ENCODE measurements around the gene ABAT. TPM values are rescaled to one million over a fixed set of nuclear protein-coding genes. Genes with fewer than 3 reads are reported as not detected.

The ABAT gene
- total and polyA plus RNA-seq, 2 of the 8 experiments (the other 6 are each of a cell fraction or from before 2014, with no cell fraction given), result 6.4 to 8.4 TPM

- TF ChIP-seq CHD7 (IDR thresholded peaks at IDR 0.05; ENCODE audit: insufficient replicate concordance, low read length) (no peak), RNF2 (IDR thresholded peaks at IDR 0.05; ENCODE audit: borderline replicate concordance, low read depth, low read length, missing control alignments, poor library complexity, severe bottlenecking) (no peak), ATF2 (IDR thresholded peaks at IDR 0.05; ENCODE audit: low read length) (no peak), RAD21 (IDR thresholded peaks at IDR 0.05 in 1 of 2, conservative IDR thresholded peaks at IDR 0.05 in 1 of 2; ENCODE audit: low read depth in 2 of 2, low read length in 2 of 2) (no peak), HDAC2 (IDR thresholded peaks at IDR 0.05; ENCODE audit: borderline replicate concordance in 1 of 2, low read depth in 2 of 2, low read length in 2 of 2) (no peak), CHD2 (IDR thresholded peaks at IDR 0.05; ENCODE audit: low read length) (no peak), SP1 (IDR thresholded peaks at IDR 0.05; ENCODE audit: low read depth, low read length) (no peak), KDM5A (IDR thresholded peaks at IDR 0.05; ENCODE audit: low read length) (no peak), POLR2AphosphoS5 (IDR thresholded peaks at IDR 0.05; ENCODE audit: low read depth, low read length) (no peak)
Observed at GRCh38 chr16:8669481-8669880, 4.9 kb upstream of the ABAT start (continued).
